ENCODE measurements around the gene CRYBB1. TPM values are rescaled to one million over a fixed set of nuclear protein-coding genes. Genes with fewer than 3 reads are reported as not detected.

Gene CRYBB1
- total RNA-seq (2014; rRNA removed; shearing (Covaris generic)), result 1.9 and 3.1 TPM in 2 replicates

GRCh38 chr22:26617271-26618199 is at the start of gene CRYBB1:
Gene CRYBB1 (minus strand): TSS chr22:26618027. CDS start chr22:26616319, 1,708 bp downstream.
- no peaks in the 10 kb centered on the region for H3K36me3 ChIP-seq (replicated peaks; ENCODE audit: control insufficient read depth, insufficient read depth, low read length)
- no peak within 1 kb of the TSS for H3K4me3 ChIP-seq (ENCODE audit: insufficient read depth, low read depth, low read length)

GRCh38 chr22:26667140-26667539 is 49.3 kb upstream of the CRYBB1 start:
- no peak for DNase-seq
- H3K27me3 ChIP-seq (ENCODE audit: control insufficient read depth, insufficient read depth, low read length), result no peaks in the 10 kb centered on the region
- no peak overlapping the region for H3K4me3 ChIP-seq (ENCODE audit: insufficient read depth, low read depth, low read length)
- H3K36me3 ChIP-seq (replicated peaks; ENCODE audit: control insufficient read depth, insufficient read depth, low read length), result peaks cover 15% of the 10 kb centered on the region

More at GRCh38 chr22:26617271-26618199, at the start of gene CRYBB1:
- H3K27me3 ChIP-seq (ENCODE audit: control insufficient read depth, insufficient read depth, low read length), result peaks cover 9% of the 10 kb centered on the region; the same call in 1 of the 2 replicates
- DNase-seq, result peak; percentile 56

- H3K4me3 ChIP-seq (ENCODE audit: insufficient read depth, low read depth, low read length), result no peak overlapping the region
- no peak for DNase-seq
- H3K27me3 ChIP-seq (ENCODE audit: control insufficient read depth, insufficient read depth, low read length), result no peaks in the 10 kb centered on the region
- H3K36me3 ChIP-seq (replicated peaks; ENCODE audit: control insufficient read depth, insufficient read depth, low read length), result peaks cover 15% of the 10 kb centered on the region
Measured at GRCh38 chr22:26665813-26666231, 48.0 kb upstream of the CRYBB1 start.

- no peak for DNase-seq
- no peak overlapping the region for H3K4me3 ChIP-seq (ENCODE audit: insufficient read depth, low read depth, low read length)
- H3K36me3 ChIP-seq (replicated peaks; ENCODE audit: control insufficient read depth, insufficient read depth, low read length), result peaks cover 11% of the 10 kb centered on the region
- peaks cover under 1% of the 10 kb centered on the region for H3K27me3 ChIP-seq (ENCODE audit: control insufficient read depth, insufficient read depth, low read length)
Measured at GRCh38 chr22:26663374-26663923, 45.6 kb upstream of the CRYBB1 start.

GRCh38 chr22:26662160-26662559 is 44.3 kb upstream of the CRYBB1 start:
- Histone ChIP-seq H3K27me3 (ENCODE audit: control insufficient read depth, insufficient read depth, low read length) (peaks cover 13% of the 10 kb centered on the region), H3K4me3 (ENCODE audit: insufficient read depth, low read depth, low read length) (no peak overlapping the region), H3K36me3 (replicated peaks; ENCODE audit: control insufficient read depth, insufficient read depth, low read length) (peaks cover 11% of the 10 kb centered on the region)
- no peak for DNase-seq

GRCh38 chr22:26660961-26661578 is 43.2 kb upstream of the CRYBB1 start:
- Histone ChIP-seq H3K27me3 (ENCODE audit: control insufficient read depth, insufficient read depth, low read length) (peaks cover 18% of the 10 kb centered on the region), H3K36me3 (replicated peaks; ENCODE audit: control insufficient read depth, insufficient read depth, low read length) (peaks cover 6% of the 10 kb centered on the region), H3K4me3 (ENCODE audit: insufficient read depth, low read depth, low read length) (no peak overlapping the region)
- peak; percentile 54 for DNase-seq

GRCh38 chr22:26660356-26660755 is 42.5 kb upstream of the CRYBB1 start:
- Histone ChIP-seq H3K4me3 (ENCODE audit: insufficient read depth, low read depth, low read length) (no peak overlapping the region), H3K36me3 (replicated peaks; ENCODE audit: control insufficient read depth, insufficient read depth, low read length) (peaks cover 4% of the 10 kb centered on the region), H3K27me3 (ENCODE audit: control insufficient read depth, insufficient read depth, low read length) (peaks cover 18% of the 10 kb centered on the region)
- no peak for DNase-seq

- H3K36me3 ChIP-seq (replicated peaks; ENCODE audit: control insufficient read depth, insufficient read depth, low read length), result peaks cover 2% of the 10 kb centered on the region
- H3K27me3 ChIP-seq (ENCODE audit: control insufficient read depth, insufficient read depth, low read length), result peaks cover 18% of the 10 kb centered on the region
- DNase-seq, result peak; percentile 93
- peak overlapping the region; percentile 56 for H3K4me3 ChIP-seq (ENCODE audit: insufficient read depth, low read depth, low read length)
Measured at GRCh38 chr22:26658671-26659478, 41.0 kb upstream of the CRYBB1 start.

GRCh38 chr22:26658161-26658560 is 40.3 kb upstream of the CRYBB1 start:
- no peak for DNase-seq
- Histone ChIP-seq H3K36me3 (replicated peaks; ENCODE audit: control insufficient read depth, insufficient read depth, low read length) (peaks cover 2% of the 10 kb centered on the region), H3K4me3 (ENCODE audit: insufficient read depth, low read depth, low read length) (peak overlapping the region; percentile 56), H3K27me3 (ENCODE audit: control insufficient read depth, insufficient read depth, low read length) (peaks cover 18% of the 10 kb centered on the region)

- peaks cover 18% of the 10 kb centered on the region for H3K27me3 ChIP-seq (ENCODE audit: control insufficient read depth, insufficient read depth, low read length)
- H3K4me3 ChIP-seq (ENCODE audit: insufficient read depth, low read depth, low read length), result peak within 1 kb of the TSS; percentile 56
- H3K36me3 ChIP-seq (replicated peaks; ENCODE audit: control insufficient read depth, insufficient read depth, low read length), result no peaks in the 10 kb centered on the region; the same call in 1 of the 2 replicates
- DNase-seq, result peak; percentile 92
Measured at GRCh38 chr22:26656891-26657851, 39.3 kb upstream of the CRYBB1 start, which contains the start of gene MIAT. Gene MIAT (plus strand): TSS chr22:26657588.

GRCh38 chr22:26651815-26652214 is 34.0 kb upstream of the CRYBB1 start:
- Histone ChIP-seq H3K27me3 (ENCODE audit: control insufficient read depth, insufficient read depth, low read length) (peaks cover 1% of the 10 kb centered on the region), H3K36me3 (replicated peaks; ENCODE audit: control insufficient read depth, insufficient read depth, low read length) (no peaks in the 10 kb centered on the region), H3K4me3 (ENCODE audit: insufficient read depth, low read depth, low read length) (no peak overlapping the region)
- no peak for DNase-seq

GRCh38 chr22:26650722-26651421 is 33.0 kb upstream of the CRYBB1 start:
- Histone ChIP-seq H3K27me3 (ENCODE audit: control insufficient read depth, insufficient read depth, low read length) (no peaks in the 10 kb centered on the region; the same call in 1 of the 2 replicates), H3K36me3 (replicated peaks; ENCODE audit: control insufficient read depth, insufficient read depth, low read length) (no peaks in the 10 kb centered on the region), H3K4me3 (ENCODE audit: insufficient read depth, low read depth, low read length) (no peak overlapping the region)
- no peak for DNase-seq

All from H7 (cell line).